Stimulated activated CD4-positive, alpha-beta T cell treated with anti-CD3 and anti-CD28 coated beads, Interleukin-4, amount 100 ng/mL, for 24 hours (primary cell): Measurements from ENCODE around the gene KIF6.
"Not testable (repeated sequence)": the region's sequence is repeated elsewhere in the genome, so short reads cannot be mapped to it uniquely, and the experiment has no call there.

ENCODE experiments used
- DNase-seq: peaks from one replicate; pipeline ENCODE4 v3.0.0-alpha.2; 2020

The KIF6 gene

GRCh38 chr6:39494998-39495397 lies 230.2 kb downstream of the KIF6 start:
- no peak for DNase-seq

- no peak for DNase-seq
Observed at GRCh38 chr6:39493777-39494176, 231.4 kb downstream of the KIF6 start.

GRCh38 chr6:39493174-39493573 lies 232.0 kb downstream of the KIF6 start:
- DNase-seq = no peak

- no peak for DNase-seq
Observed at GRCh38 chr6:39490108-39490507, 235.1 kb downstream of the KIF6 start.

- DNase-seq = no peak
Observed at GRCh38 chr6:39488255-39488879, 236.8 kb downstream of the KIF6 start.

- no peak for DNase-seq
Observed at GRCh38 chr6:39484276-39484675, 240.9 kb downstream of the KIF6 start.

- not testable (repeated sequence) for DNase-seq
Observed at GRCh38 chr6:39479819-39480218, 245.4 kb downstream of the KIF6 start.

- no peak for DNase-seq
Observed at GRCh38 chr6:39476670-39477069, 248.5 kb downstream of the KIF6 start.

GRCh38 chr6:39476151-39476550 lies 249.1 kb downstream of the KIF6 start:
- no peak for DNase-seq

GRCh38 chr6:39471954-39472659 lies 253.1 kb downstream of the KIF6 start:
- no peak for DNase-seq

- DNase-seq = no peak
Observed at GRCh38 chr6:39470506-39470905, 254.7 kb downstream of the KIF6 start.

- DNase-seq = no peak
Observed at GRCh38 chr6:39468385-39468784, 256.8 kb downstream of the KIF6 start.

GRCh38 chr6:39466631-39467030 lies 258.6 kb downstream of the KIF6 start:
- DNase-seq = no peak

- DNase-seq = no peak
Observed at GRCh38 chr6:39465539-39465938, 259.7 kb downstream of the KIF6 start.

GRCh38 chr6:39464067-39464466 lies 261.1 kb downstream of the KIF6 start:
- no peak for DNase-seq

- no peak for DNase-seq
Observed at GRCh38 chr6:39453956-39454524, 271.2 kb downstream of the KIF6 start.

- DNase-seq = no peak
Observed at GRCh38 chr6:39453241-39453640, 272.0 kb downstream of the KIF6 start.

GRCh38 chr6:39452306-39453145 lies 272.7 kb downstream of the KIF6 start:
- DNase-seq = no peak

- no peak for DNase-seq
Observed at GRCh38 chr6:39451831-39452230, 273.4 kb downstream of the KIF6 start.

- no peak for DNase-seq
Observed at GRCh38 chr6:39449022-39449421, 276.2 kb downstream of the KIF6 start.

GRCh38 chr6:39446909-39447308 lies 278.3 kb downstream of the KIF6 start:
- DNase-seq = no peak

GRCh38 chr6:39445667-39446066 lies 279.5 kb downstream of the KIF6 start:
- DNase-seq = no peak

- DNase-seq = no peak
Observed at GRCh38 chr6:39444479-39445019, 280.7 kb downstream of the KIF6 start.
